ENCODE measurements around the gene RPP40. TPM values are rescaled to one million over a fixed set of nuclear protein-coding genes. Genes with fewer than 3 reads are reported as not detected.

RPP40 gene
- total RNA-seq, 1 experiment from 2014 or later = 37.9 TPM

DNA sequence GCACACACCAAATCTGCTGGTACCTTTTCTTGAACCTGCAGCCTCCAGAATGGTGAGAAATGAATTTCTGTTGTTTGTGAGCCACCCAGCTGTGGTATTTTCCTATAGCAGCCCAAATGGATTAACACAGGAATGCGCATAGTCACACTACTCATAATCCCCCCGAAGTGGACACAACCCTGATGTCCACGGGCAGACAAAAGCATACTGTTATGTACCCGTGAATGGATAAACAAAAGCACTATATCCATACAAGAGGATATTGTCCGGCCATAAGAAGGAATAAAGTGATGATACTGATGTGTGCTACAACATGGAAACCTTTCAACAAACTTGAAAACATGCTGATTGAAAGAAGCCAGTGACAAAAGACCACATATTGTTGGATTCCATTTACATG lies 25.1 kb upstream of the RPP40 start:
- H3K4me1 ChIP-seq (ENCODE audit: insufficient read depth, low read length) = peaks cover 9% of the 10 kb centered on the region; the same call in 1 of the 2 replicates
- H3K9ac ChIP-seq (ENCODE audit: low read length) = no peak overlapping the region
- H3K27ac ChIP-seq (ENCODE audit: low read length) = no peak overlapping the region
- H2AFZ ChIP-seq (ENCODE audit: low read length) = no peak overlapping the region
- H3K4me3 ChIP-seq (ENCODE audit: low read length) = no peak overlapping the region
- no peaks in the 10 kb centered on the region for H3F3A ChIP-seq (ENCODE audit: low read length, unreplicated experiment)
- no peaks in the 10 kb centered on the region for H3K9me2 ChIP-seq (replicated peaks; ENCODE audit: low read length)
- no peak overlapping the region for H3K4me2 ChIP-seq (ENCODE audit: low read length)
- no peaks in the 10 kb centered on the region for H3K27me3 ChIP-seq (ENCODE audit: low read length)
- TF ChIP-seq CTCF (conservative IDR thresholded peaks at IDR 0.05; ENCODE audit: low read depth, low read length) (no peak), EZH2phosphoT487 (IDR thresholded peaks at IDR 0.05; ENCODE audit: borderline replicate concordance, low read length) (no peak), EZH2 (IDR thresholded peaks at IDR 0.05; ENCODE audit: low read length, unreplicated experiment) (no peak)
- intact Hi-C loops (cut with micrococcal nuclease) = no loop called here
- no peaks in the 10 kb centered on the region for H4K20me1 ChIP-seq (ENCODE audit: low read length)
- DNase-seq = no peak
- ChIA-PET CTCF (no interaction called here), POLR2A (ENCODE audit: unreplicated experiment) (no interaction called here)
- H3K79me2 ChIP-seq (ENCODE audit: low read length) = no peaks in the 10 kb centered on the region
- BruUV-seq (replicated peaks) = no TSS peak
- no peaks in the 10 kb centered on the region for H3K9me3 ChIP-seq (ENCODE audit: low read length)
- ATAC-seq = no peak
- H3K36me3 ChIP-seq (ENCODE audit: low read depth, low read length) = no peaks in the 10 kb centered on the region

DNA sequence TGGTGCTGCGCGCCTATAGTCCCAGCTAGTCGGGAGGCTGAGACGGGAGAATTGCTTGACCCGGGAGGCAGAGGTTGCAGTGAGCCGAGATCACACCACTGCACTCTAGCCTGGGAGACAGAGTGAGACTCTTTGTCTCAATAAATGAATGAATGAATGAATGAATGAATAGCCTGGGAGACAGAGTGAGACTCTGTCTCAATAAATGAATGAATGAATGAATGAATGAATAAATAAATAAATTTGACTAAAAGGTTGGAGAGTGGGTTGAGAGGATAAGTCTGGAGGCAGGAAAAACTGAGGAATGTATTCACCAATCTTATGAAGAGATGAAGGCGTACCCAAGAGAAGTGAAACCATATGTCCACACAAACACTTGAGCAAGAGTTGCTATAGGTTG lies 24.5 kb upstream of the RPP40 start:
- Histone ChIP-seq H3K27ac (ENCODE audit: low read length) (no peak overlapping the region), H2AFZ (ENCODE audit: low read length) (no peak overlapping the region), H4K20me1 (ENCODE audit: low read length) (no peaks in the 10 kb centered on the region), H3F3A (ENCODE audit: low read length, unreplicated experiment) (no peaks in the 10 kb centered on the region), H3K4me3 (ENCODE audit: low read length) (no peak overlapping the region), H3K79me2 (ENCODE audit: low read length) (no peaks in the 10 kb centered on the region), H3K4me1 (ENCODE audit: insufficient read depth, low read length) (peaks cover 9% of the 10 kb centered on the region; the same call in 1 of the 2 replicates), H3K9me3 (ENCODE audit: low read length) (no peaks in the 10 kb centered on the region), H3K9me2 (replicated peaks; ENCODE audit: low read length) (no peaks in the 10 kb centered on the region), H3K27me3 (ENCODE audit: low read length) (no peaks in the 10 kb centered on the region), H3K36me3 (ENCODE audit: low read depth, low read length) (no peaks in the 10 kb centered on the region), H3K9ac (ENCODE audit: low read length) (no peak overlapping the region), H3K4me2 (ENCODE audit: low read length) (no peak overlapping the region)
- intact Hi-C loops (cut with micrococcal nuclease) = no loop called here
- ChIA-PET CTCF (no interaction called here), POLR2A (ENCODE audit: unreplicated experiment) (no interaction called here)
- no peak for TF ChIP-seq EZH2 (IDR thresholded peaks at IDR 0.05; ENCODE audit: low read length, unreplicated experiment)
- ATAC-seq = no peak
- DNase-seq = no peak
- no TSS peak for BruUV-seq (replicated peaks)

GRCh38 chr6:5025911-5026819 lies 22.3 kb upstream of the RPP40 start:
- Histone ChIP-seq H3K9me3 (ENCODE audit: low read length) (no peaks in the 10 kb centered on the region), H3K27me3 (ENCODE audit: low read length) (no peaks in the 10 kb centered on the region), H3F3A (ENCODE audit: low read length, unreplicated experiment) (no peaks in the 10 kb centered on the region), H4K20me1 (ENCODE audit: low read length) (no peaks in the 10 kb centered on the region), H3K9ac (ENCODE audit: low read length) (no peak overlapping the region), H3K4me1 (ENCODE audit: insufficient read depth, low read length) (no peaks in the 10 kb centered on the region), H3K9me2 (replicated peaks; ENCODE audit: low read length) (no peaks in the 10 kb centered on the region), H3K79me2 (ENCODE audit: low read length) (no peaks in the 10 kb centered on the region), H3K4me3 (ENCODE audit: low read length) (no peak overlapping the region), H2AFZ (ENCODE audit: low read length) (no peak overlapping the region), H3K27ac (ENCODE audit: low read length) (no peak overlapping the region), H3K36me3 (ENCODE audit: low read depth, low read length) (no peaks in the 10 kb centered on the region), H3K4me2 (ENCODE audit: low read length) (no peak overlapping the region)
- CTCF ChIA-PET = no interaction called here
- no TSS peak for BruUV-seq (replicated peaks)
- TF ChIP-seq EZH2phosphoT487 (IDR thresholded peaks at IDR 0.05; ENCODE audit: borderline replicate concordance, low read length) (no peak), CTCF (conservative IDR thresholded peaks at IDR 0.05; ENCODE audit: low read depth, low read length) (no peak), EZH2 (IDR thresholded peaks at IDR 0.05; ENCODE audit: low read length, unreplicated experiment) (no peak)
- POLR2A ChIA-PET (ENCODE audit: unreplicated experiment) = no interaction called here
- intact Hi-C loops (cut with micrococcal nuclease) = no loop called here
- ATAC-seq = no peak
- no peak for DNase-seq

Data from PC-3 (cell line).